ENCODE results near the gene GFOD1. TPM values are rescaled to one million over a fixed set of nuclear protein-coding genes. Genes with fewer than 3 reads are reported as not detected.
A peak's percentile ranks its signal among the peaks of the same experiment; 100 is the strongest.

Gene GFOD1
- total RNA-seq, 1 experiment from 2014 or later, result 6.1 TPM

DNA sequence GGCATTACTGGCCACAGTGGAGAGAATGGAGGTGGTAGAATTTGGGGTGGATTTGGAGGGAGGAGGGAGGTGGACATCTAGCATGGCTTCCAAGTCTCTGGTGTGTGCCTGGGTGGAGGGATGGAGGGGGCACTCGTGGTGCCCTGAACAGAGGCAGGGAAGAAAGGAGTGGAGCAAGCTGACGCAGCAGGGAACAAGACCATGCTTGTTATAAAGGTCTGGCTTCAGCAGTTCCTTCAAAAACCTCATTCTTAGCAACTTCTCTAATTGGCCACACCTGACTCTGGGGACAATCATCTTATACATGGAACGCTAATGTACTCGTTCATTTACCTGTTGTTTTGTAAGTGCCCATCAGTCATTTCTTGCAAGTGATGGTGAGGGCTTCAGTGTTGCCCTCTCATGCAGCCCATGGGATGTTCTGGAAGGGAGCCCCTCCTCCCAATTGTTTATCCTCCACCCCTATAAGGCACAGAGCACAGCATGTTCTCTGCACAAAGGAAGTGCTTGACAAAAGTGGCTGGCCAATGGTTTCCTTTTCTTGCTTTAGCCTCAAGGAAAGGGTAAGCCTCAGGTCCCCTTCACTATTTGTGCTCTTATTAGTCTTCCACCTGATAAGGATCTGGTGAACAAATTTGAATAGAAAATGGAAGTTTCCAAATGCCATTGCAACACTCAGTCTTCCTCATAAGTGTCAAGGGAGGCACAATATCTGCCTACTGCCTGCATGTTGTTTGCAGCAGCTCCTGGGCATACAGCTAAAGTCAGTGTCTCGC is 39.3 kb downstream of the GFOD1 start:
- Mint-ChIP-seq H3K4me3 (no peak overlapping the region), H3K27ac (peak overlapping the region in 1 of 3 experiments; percentile 55; a peak in 2 of 7 replicates), H3K27me3 (ENCODE audit: low read depth) (peaks cover 1% of the 10 kb centered on the region; the same call in 1 of the 2 replicates), H3K9me3 (peaks cover 5 to 6% of the 10 kb centered on the region in 2 experiments; a peak in 3 of 5 replicates), H3K4me1 (peaks cover 16 to 22% of the 10 kb centered on the region in 2 experiments), H3K36me3 (ENCODE audit: insufficient read depth in 1 of 3, low read depth in 3 of 3) (peaks cover 4 to 7% (median 5%) of the 10 kb centered on the region in 3 experiments; a peak in 5 of 7 replicates)
- H3K27me3 ChIP-seq (ENCODE audit: insufficient read depth, low read length), result no peaks in the 10 kb centered on the region
- no peak overlapping the region for H2BK5ac ChIP-seq (ENCODE audit: insufficient read length, low read length)
- no peak overlapping the region for H2BK15ac ChIP-seq (ENCODE audit: low read depth, low read length)
- peaks cover 3% of the 10 kb centered on the region; the same call in 1 of the 2 replicates for H3K79me2 ChIP-seq (ENCODE audit: insufficient read depth, low read length)
- TF ChIP-seq, protein P1, sequence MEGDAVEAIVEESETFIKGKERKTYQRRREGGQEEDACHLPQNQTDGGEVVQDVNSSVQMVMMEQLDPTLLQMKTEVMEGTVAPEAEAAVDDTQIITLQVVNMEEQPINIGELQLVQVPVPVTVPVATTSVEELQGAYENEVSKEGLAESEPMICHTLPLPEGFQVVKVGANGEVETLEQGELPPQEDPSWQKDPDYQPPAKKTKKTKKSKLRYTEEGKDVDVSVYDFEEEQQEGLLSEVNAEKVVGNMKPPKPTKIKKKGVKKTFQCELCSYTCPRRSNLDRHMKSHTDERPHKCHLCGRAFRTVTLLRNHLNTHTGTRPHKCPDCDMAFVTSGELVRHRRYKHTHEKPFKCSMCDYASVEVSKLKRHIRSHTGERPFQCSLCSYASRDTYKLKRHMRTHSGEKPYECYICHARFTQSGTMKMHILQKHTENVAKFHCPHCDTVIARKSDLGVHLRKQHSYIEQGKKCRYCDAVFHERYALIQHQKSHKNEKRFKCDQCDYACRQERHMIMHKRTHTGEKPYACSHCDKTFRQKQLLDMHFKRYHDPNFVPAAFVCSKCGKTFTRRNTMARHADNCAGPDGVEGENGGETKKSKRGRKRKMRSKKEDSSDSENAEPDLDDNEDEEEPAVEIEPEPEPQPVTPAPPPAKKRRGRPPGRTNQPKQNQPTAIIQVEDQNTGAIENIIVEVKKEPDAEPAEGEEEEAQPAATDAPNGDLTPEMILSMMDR (conservative IDR thresholded peaks at IDR 0.05), result no peak
- H2AFZ ChIP-seq (ENCODE audit: low read length), result no peak overlapping the region
- no peak overlapping the region for H3T11ph ChIP-seq (ENCODE audit: low read length)
- H4K5ac ChIP-seq (ENCODE audit: insufficient read length, low read depth, low read length), result no peak overlapping the region
- no peaks in the 10 kb centered on the region for H4K20me1 ChIP-seq (ENCODE audit: control insufficient read depth, insufficient read depth, insufficient read length)
- no peak overlapping the region for H2BK120ac ChIP-seq (ENCODE audit: low read depth, low read length, poor library complexity, severe bottlenecking)
- H2BK12ac ChIP-seq (ENCODE audit: insufficient read length, low read depth, low read length), result no peak overlapping the region
- no peak overlapping the region for H3K27ac ChIP-seq (ENCODE audit: insufficient read length, low read depth, low read length)
- no peak overlapping the region for H3K9ac ChIP-seq (ENCODE audit: extremely low read depth, insufficient read length, low read length)
- no peak overlapping the region for H3K4me2 ChIP-seq (ENCODE audit: insufficient read depth, insufficient read length, low read length)
- no peak overlapping the region for H4K8ac ChIP-seq (replicated peaks; ENCODE audit: insufficient read length, low read depth, low read length)
- H3K9me3 ChIP-seq (ENCODE audit: control insufficient read depth, low read depth, low read length), result no peaks in the 10 kb centered on the region
- no peak overlapping the region for H2BK20ac ChIP-seq (ENCODE audit: low read depth, low read length, poor library complexity, severe bottlenecking)
- no peak overlapping the region for H3K56ac ChIP-seq (ENCODE audit: insufficient read length, low read depth, low read length)
- no peak overlapping the region for H3K14ac ChIP-seq (ENCODE audit: insufficient read depth, low read length)
- no CpG with 5 or more reads among the region's 5 CpGs for WGBS (ENCODE audit: extremely low coverage, insufficient read length, low lambda C conversion rate)
- H3K4me1 ChIP-seq (ENCODE audit: insufficient read depth, low read length), result no peaks in the 10 kb centered on the region; the same call in 1 of the 2 replicates
- no peak overlapping the region for H2AK5ac ChIP-seq (ENCODE audit: insufficient read length, low read length)
- no peak overlapping the region for H4K91ac ChIP-seq (ENCODE audit: insufficient read length, low read depth, low read length)
- H3K79me1 ChIP-seq (ENCODE audit: insufficient read depth, low read depth, low read length, poor library complexity, severe bottlenecking), result no peaks in the 10 kb centered on the region
- H3K23ac ChIP-seq (ENCODE audit: insufficient read length, low read depth, low read length), result no peak overlapping the region
- no peak overlapping the region for H3K4ac ChIP-seq (ENCODE audit: low read depth, low read length)
- H3K23me2 ChIP-seq (ENCODE audit: insufficient read length, low read depth, low read length, poor library complexity, severe bottlenecking), result no peaks in the 10 kb centered on the region
- H3K18ac ChIP-seq (ENCODE audit: insufficient read length, low read depth, low read length), result no peak overlapping the region
- DNase-seq, result no peak
